Sigmoid colon (tissue), 4 donors: ENCODE data around the gene GPR21.

Source experiments
- CTCF ChIP-seq, 4 experiments: fragments of 450-650 bp in 3 of 4; fragments of 200-600 bp in 1 of 4; IDR thresholded peaks; one replicate each; pipeline ENCODE4 v1.5.1; 2016 to 2019; ENCODE audit warnings: antibody characterized with exemption in 4 of 4, mild to moderate bottlenecking in 3 of 4, moderate library complexity in 2 of 4
- POLR2A ChIP-seq, 2 donors: fragments of 450-650 bp; IDR thresholded peaks; one replicate each; pipeline ENCODE4 v1.6.1; 2016; ENCODE audit warnings: antibody characterized with exemption in 2 of 2, mild to moderate bottlenecking in 2 of 2, moderate library complexity in 2 of 2
- POLR2AphosphoS5 ChIP-seq, 4 donors: sonication (generic); formaldehyde crosslinking; IDR thresholded peaks; one replicate each; pipeline ENCODE4 v1.6.1; 2017; ENCODE audit warnings: antibody characterized with exemption in 4 of 4

GRCh38 chr9:123007269-123007668 lies 26.2 kb upstream of the GPR21 start:
- TF ChIP-seq CTCF (IDR thresholded peaks at IDR 0.05) (no peak), POLR2A (IDR thresholded peaks at IDR 0.05) (no peak), POLR2AphosphoS5 (IDR thresholded peaks at IDR 0.05) (no peak)
